ENCODE data around the gene CCDC149. TPM values are rescaled to one million over a fixed set of nuclear protein-coding genes. Genes with fewer than 3 reads are reported as not detected.

Gene CCDC149
- total RNA-seq, 4 donors from 2014 or later = 2.8 to 10.0 (median 4.8) TPM

GRCh38 chr4:24778464-24779225, 134.2 kb downstream of the CCDC149 start:
- DNase-seq (peak; percentile 18 to 71), ATAC-seq (peak; percentile 61 to 72)
- no peak for TF ChIP-seq POLR2A (IDR thresholded peaks at IDR 0.05)
- TF ChIP-seq, protein P1, sequence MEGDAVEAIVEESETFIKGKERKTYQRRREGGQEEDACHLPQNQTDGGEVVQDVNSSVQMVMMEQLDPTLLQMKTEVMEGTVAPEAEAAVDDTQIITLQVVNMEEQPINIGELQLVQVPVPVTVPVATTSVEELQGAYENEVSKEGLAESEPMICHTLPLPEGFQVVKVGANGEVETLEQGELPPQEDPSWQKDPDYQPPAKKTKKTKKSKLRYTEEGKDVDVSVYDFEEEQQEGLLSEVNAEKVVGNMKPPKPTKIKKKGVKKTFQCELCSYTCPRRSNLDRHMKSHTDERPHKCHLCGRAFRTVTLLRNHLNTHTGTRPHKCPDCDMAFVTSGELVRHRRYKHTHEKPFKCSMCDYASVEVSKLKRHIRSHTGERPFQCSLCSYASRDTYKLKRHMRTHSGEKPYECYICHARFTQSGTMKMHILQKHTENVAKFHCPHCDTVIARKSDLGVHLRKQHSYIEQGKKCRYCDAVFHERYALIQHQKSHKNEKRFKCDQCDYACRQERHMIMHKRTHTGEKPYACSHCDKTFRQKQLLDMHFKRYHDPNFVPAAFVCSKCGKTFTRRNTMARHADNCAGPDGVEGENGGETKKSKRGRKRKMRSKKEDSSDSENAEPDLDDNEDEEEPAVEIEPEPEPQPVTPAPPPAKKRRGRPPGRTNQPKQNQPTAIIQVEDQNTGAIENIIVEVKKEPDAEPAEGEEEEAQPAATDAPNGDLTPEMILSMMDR (IDR thresholded peaks at IDR 0.05 in 4 of 5, conservative IDR thresholded peaks at IDR 0.05 in 1 of 5) = no peak
- Histone ChIP-seq H3K4me1 (peaks cover 7 to 16% of the 10 kb centered on the region in 2 donors), H3K36me3 (no peaks in the 10 kb centered on the region), H3K9me3 (no peaks in the 10 kb centered on the region), H3K27me3 (no peaks in the 10 kb centered on the region), H3K27ac (peak overlapping the region in 1 of 4 donors; percentile 18), H3K4me3 (no peak overlapping the region)
- intact Hi-C loops (cut with DNase I; ENCODE audit: low total_unique reads) (no loop called here), in situ Hi-C loops (cut with MboI; ENCODE audit: low sequenced_read_pairs in 4 of 4) (loop anchor here in 2 of 4 donors (25.0 kb wide), 1 partner anchor 291 kb away; no protein-coding TSS in a partner anchor)

GRCh38 chr4:24777536-24778463, 135.0 kb downstream of the CCDC149 start:
- TF ChIP-seq, protein P1 (IDR thresholded peaks at IDR 0.05 in 4 of 5, conservative IDR thresholded peaks at IDR 0.05 in 1 of 5) = no peak
- TF ChIP-seq POLR2A (IDR thresholded peaks at IDR 0.05) = no peak
- ATAC-seq (no peak), DNase-seq (no peak)
- Histone ChIP-seq H3K27me3 (no peaks in the 10 kb centered on the region), H3K27ac (peak overlapping the region in 2 of 4 donors; percentile 32 to 48), H3K4me3 (no peak overlapping the region), H3K9me3 (no peaks in the 10 kb centered on the region), H3K36me3 (no peaks in the 10 kb centered on the region), H3K4me1 (peaks cover 7 to 16% of the 10 kb centered on the region in 2 donors)
- in situ Hi-C loops (cut with MboI; ENCODE audit: low sequenced_read_pairs in 4 of 4) = loop anchor here in 2 of 4 donors (25.0 kb wide), 1 partner anchor 290 kb away; no protein-coding TSS in a partner anchor
- intact Hi-C loops (cut with DNase I; ENCODE audit: low total_unique reads) = no loop called here

DNA sequence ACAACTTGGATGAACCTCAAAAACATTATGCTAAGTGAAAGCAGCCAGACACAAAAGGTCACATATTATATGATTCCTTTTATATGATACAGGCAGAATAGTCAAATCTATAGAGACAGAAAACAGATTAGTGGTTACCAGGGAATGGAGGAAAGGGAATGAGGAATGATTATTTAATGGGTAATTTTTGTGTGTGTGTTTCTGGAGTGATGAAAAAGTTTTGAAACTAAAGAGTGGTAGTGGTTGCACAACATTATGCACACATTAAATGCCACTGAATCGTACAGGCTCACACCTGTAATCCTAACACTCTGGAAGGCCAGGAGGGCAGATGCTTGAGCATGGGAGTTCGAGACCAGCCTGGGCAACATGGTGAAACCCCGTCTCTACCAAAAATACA, 137.1 kb downstream of the CCDC149 start:
- intact Hi-C loops (cut with DNase I; ENCODE audit: low total_unique reads) (no loop called here), in situ Hi-C loops (cut with MboI; ENCODE audit: low sequenced_read_pairs in 4 of 4) (loop anchor here in 2 of 4 donors (25.0 kb wide), 1 partner anchor 288 kb away; no protein-coding TSS in a partner anchor)
- no peaks in the 10 kb centered on the region for H3K36me3 ChIP-seq
- DNase-seq = no peak
- no peaks in the 10 kb centered on the region for H3K27me3 ChIP-seq
- H3K9me3 ChIP-seq = no peaks in the 10 kb centered on the region
- no peak for ATAC-seq
- no peaks in the 10 kb centered on the region for H3K4me1 ChIP-seq
- no peak overlapping the region for H3K27ac ChIP-seq
- no peak overlapping the region for H3K4me3 ChIP-seq
- TF ChIP-seq, protein P1 (IDR thresholded peaks at IDR 0.05 in 4 of 5, conservative IDR thresholded peaks at IDR 0.05 in 1 of 5) = no peak
- no peak for TF ChIP-seq POLR2A (IDR thresholded peaks at IDR 0.05)

DNA sequence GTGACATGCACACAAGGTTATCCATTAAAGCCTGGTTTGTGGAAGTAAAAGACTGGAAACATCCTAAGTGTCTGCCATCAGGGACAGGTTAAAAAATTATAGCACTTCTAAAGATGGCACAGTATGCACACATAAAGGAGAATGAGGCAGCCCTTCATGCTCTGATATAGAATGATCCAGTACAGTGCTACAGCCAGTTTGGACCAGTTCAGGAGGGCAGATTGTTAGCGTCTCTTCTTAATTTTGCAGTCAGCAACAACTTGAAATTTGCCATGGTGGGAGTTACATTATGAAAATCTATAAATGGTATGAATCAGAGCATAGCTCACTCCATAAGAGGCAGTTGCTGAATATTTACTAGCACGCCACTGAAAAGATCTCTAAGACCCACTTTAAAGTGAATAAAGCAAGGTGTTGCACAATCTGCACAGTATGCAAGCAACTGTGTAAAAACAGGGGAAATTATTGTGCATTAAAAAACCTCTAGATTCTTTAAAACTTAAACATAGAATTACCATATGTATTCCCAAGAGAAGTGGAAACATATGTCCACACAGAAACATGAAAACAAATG, 137.7 kb downstream of the CCDC149 start:
- H3K36me3 ChIP-seq = no peaks in the 10 kb centered on the region
- DNase-seq = no peak
- TF ChIP-seq, protein P1 (IDR thresholded peaks at IDR 0.05 in 4 of 5, conservative IDR thresholded peaks at IDR 0.05 in 1 of 5) = no peak
- TF ChIP-seq POLR2A (IDR thresholded peaks at IDR 0.05) = no peak
- no peak for ATAC-seq
- no peaks in the 10 kb centered on the region for H3K27me3 ChIP-seq
- in situ Hi-C loops (cut with MboI; ENCODE audit: low sequenced_read_pairs in 4 of 4) = loop anchor here in 2 of 4 donors (25.0 kb wide), 1 partner anchor 288 kb away; no protein-coding TSS in a partner anchor
- H3K9me3 ChIP-seq = no peaks in the 10 kb centered on the region
- intact Hi-C loops (cut with DNase I; ENCODE audit: low total_unique reads) = no loop called here
- H3K4me1 ChIP-seq = no peaks in the 10 kb centered on the region
- no peak overlapping the region for H3K27ac ChIP-seq
- H3K4me3 ChIP-seq = no peak overlapping the region
